NT2/D1 (cell line): ENCODE measurements around the gene DPH6.

Experiments
- SUZ12 ChIP-seq: IDR thresholded peaks from 2 replicates; pipeline ENCODE4 v1.6.1; 2011; ENCODE audit not compliant: insufficient read length, insufficient read depth; ENCODE audit errors: extremely low read depth
- YY1 ChIP-seq: IDR thresholded peaks from 2 replicates; pipeline ENCODE4 v1.6.1; 2011; ENCODE audit not compliant: insufficient read length, insufficient read depth
- ZNF274 ChIP-seq: IDR thresholded peaks from 2 replicates; pipeline ENCODE4 v1.6.1; 2011; ENCODE audit warnings: mild to moderate bottlenecking, low read depth, low read length

DNA sequence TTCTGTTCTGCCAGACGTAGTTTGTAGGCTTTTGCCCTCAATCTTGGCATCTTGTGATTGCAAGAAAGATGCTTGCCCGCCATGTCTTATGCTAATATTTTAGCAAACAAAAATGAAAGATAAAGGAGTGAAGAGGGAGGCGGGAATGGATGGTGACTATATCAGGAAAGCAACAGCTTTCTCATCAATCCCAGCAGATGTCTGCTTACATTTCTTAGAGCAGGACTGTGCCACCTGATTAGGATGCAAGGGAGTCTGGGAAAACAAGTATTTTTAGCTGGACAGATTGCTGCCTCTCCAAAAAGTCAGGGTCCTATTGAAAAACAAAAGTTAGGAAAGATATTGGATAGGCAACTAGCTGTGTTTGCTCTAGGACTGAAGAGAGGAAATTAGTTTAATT, 34.6 kb upstream of the DPH6 start:
- no peak for TF ChIP-seq ZNF274
- no peak for TF ChIP-seq YY1
- no peak for TF ChIP-seq SUZ12
